ENCODE results near the gene MAT2B.

The MAT2B gene

GRCh38 chr5:163505368-163506094 lies at the start of gene MAT2B (continued):
- TF ChIP-seq ZNF366 (tag by site-specific recombination; conservative IDR thresholded peaks at IDR 0.05) = peak; percentile 42; the same call in 1 of the 2 replicates
- 0 out of 2 replicates have a peak, but pooled peaks have one; percentile 71 for TF ChIP-seq PBX3 (CRISPR knock-in tag; IDR thresholded peaks at IDR 0.05)
- no peak for TF ChIP-seq GLI4 (tag by site-specific recombination; IDR thresholded peaks at IDR 0.05)
- TF ChIP-seq, protein P1, sequence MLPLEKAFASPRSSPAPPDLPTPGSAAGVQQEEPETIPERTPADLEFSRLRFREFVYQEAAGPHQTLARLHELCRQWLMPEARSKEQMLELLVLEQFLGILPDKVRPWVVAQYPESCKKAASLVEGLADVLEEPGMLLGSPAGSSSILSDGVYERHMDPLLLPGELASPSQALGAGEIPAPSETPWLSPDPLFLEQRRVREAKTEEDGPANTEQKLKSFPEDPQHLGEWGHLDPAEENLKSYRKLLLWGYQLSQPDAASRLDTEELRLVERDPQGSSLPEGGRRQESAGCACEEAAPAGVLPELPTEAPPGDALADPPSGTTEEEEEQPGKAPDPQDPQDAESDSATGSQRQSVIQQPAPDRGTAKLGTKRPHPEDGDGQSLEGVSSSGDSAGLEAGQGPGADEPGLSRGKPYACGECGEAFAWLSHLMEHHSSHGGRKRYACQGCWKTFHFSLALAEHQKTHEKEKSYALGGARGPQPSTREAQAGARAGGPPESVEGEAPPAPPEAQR (tag by site-specific recombination; IDR thresholded peaks at IDR 0.05) = no peak
- no peak for TF ChIP-seq MZF1 (tag by site-specific recombination; IDR thresholded peaks at IDR 0.05; ENCODE audit: borderline replicate concordance)
- no peak for TF ChIP-seq ZNF645 (tag by site-specific recombination; IDR thresholded peaks at IDR 0.05)
- TF ChIP-seq, protein P2, sequence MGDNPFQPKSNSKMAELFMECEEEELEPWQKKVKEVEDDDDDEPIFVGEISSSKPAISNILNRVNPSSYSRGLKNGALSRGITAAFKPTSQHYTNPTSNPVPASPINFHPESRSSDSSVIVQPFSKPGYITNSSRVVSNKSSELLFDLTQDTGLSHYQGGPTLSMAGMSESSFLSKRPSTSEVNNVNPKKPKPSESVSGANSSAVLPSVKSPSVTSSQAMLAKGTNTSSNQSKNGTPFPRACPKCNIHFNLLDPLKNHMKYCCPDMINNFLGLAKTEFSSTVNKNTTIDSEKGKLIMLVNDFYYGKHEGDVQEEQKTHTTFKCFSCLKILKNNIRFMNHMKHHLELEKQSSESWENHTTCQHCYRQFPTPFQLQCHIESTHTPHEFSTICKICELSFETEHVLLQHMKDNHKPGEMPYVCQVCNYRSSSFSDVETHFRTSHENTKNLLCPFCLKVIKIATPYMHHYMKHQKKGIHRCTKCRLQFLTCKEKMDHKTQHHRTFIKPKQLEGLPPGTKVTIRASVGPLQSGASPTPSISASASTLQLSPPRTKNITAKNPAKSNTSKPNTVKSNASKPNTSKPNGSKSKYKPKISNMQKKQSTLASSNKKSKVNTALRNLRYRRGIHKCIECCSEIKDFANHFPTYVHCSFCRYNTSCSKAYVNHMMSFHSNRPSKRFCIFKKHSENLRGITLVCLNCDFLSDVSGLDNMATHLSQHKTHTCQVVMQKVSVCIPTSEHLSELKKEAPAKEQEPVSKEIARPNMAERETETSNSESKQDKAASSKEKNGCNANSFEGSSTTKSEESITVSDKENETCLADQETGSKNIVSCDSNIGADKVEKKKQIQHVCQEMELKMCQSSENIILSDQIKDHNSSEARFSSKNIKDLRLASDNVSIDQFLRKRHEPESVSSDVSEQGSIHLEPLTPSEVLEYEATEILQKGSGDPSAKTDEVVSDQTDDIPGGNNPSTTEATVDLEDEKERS (tag by site-specific recombination; IDR thresholded peaks at IDR 0.05) = no peak
- peak; percentile 98 for TF ChIP-seq SP2 (tag by site-specific recombination; IDR thresholded peaks at IDR 0.05)
- TF ChIP-seq OVOL3 (tag by site-specific recombination; IDR thresholded peaks at IDR 0.05) = 0 out of 2 replicates have a peak, but pooled peaks have one; percentile 51
- no peak for TF ChIP-seq ZNF514 (tag by site-specific recombination; IDR thresholded peaks at IDR 0.05)
- no peak for TF ChIP-seq ZNF544 (tag by site-specific recombination; IDR thresholded peaks at IDR 0.05)
- TF ChIP-seq ZNF404 (tag by site-specific recombination; IDR thresholded peaks at IDR 0.05) = no peak
- no peak for TF ChIP-seq TRIM28 (IDR thresholded peaks at IDR 0.05; ENCODE audit: borderline replicate concordance, low read length)
- TF ChIP-seq AEBP2 (tag by site-specific recombination; IDR thresholded peaks at IDR 0.05; ENCODE audit: borderline replicate concordance) = no peak
- TF ChIP-seq ZNF266 (tag by site-specific recombination; IDR thresholded peaks at IDR 0.05; ENCODE audit: low read depth) = no peak
- TF ChIP-seq ZFP3 (tag by site-specific recombination; IDR thresholded peaks at IDR 0.05; ENCODE audit: low read depth) = no peak
- TF ChIP-seq ZNF621 (tag by site-specific recombination; IDR thresholded peaks at IDR 0.05) = no peak
- TF ChIP-seq TCF7L2 (IDR thresholded peaks at IDR 0.05; ENCODE audit: borderline replicate concordance, low read depth, low read length) = no peak
- peak; percentile 84 for TF ChIP-seq ZFP37 (tag by site-specific recombination; IDR thresholded peaks at IDR 0.05)
- TF ChIP-seq ZBTB6 (tag by site-specific recombination; IDR thresholded peaks at IDR 0.05) = no peak
- TF ChIP-seq, protein P3, sequence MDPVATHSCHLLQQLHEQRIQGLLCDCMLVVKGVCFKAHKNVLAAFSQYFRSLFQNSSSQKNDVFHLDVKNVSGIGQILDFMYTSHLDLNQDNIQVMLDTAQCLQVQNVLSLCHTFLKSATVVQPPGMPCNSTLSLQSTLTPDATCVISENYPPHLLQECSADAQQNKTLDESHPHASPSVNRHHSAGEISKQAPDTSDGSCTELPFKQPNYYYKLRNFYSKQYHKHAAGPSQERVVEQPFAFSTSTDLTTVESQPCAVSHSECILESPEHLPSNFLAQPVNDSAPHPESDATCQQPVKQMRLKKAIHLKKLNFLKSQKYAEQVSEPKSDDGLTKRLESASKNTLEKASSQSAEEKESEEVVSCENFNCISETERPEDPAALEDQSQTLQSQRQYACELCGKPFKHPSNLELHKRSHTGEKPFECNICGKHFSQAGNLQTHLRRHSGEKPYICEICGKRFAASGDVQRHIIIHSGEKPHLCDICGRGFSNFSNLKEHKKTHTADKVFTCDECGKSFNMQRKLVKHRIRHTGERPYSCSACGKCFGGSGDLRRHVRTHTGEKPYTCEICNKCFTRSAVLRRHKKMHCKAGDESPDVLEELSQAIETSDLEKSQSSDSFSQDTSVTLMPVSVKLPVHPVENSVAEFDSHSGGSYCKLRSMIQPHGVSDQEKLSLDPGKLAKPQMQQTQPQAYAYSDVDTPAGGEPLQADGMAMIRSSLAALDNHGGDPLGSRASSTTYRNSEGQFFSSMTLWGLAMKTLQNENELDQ (tag by site-specific recombination; IDR thresholded peaks at IDR 0.05; ENCODE audit: low read depth) = no peak
- no peak for TF ChIP-seq ZNF776 (tag by site-specific recombination; IDR thresholded peaks at IDR 0.05; ENCODE audit: borderline replicate concordance)
- peak; percentile 88 for TF ChIP-seq ZBTB11 (tag by site-specific recombination; conservative IDR thresholded peaks at IDR 0.05; ENCODE audit: low read depth)
